ENCODE measurements around the gene PCCA.
"Not testable (repeated sequence)": the region's sequence is repeated elsewhere in the genome, so short reads cannot be mapped to it uniquely, and the experiment has no call there.

GRCh38 chr13:100223966-100224530, 135.2 kb downstream of the PCCA start:
- TF ChIP-seq CTCF (IDR thresholded peaks at IDR 0.05); POLR2AphosphoS5 (IDR thresholded peaks at IDR 0.05; ENCODE audit: insufficient read depth in 1 of 2, low read depth in 1 of 2): not testable (repeated sequence)

Data from vagina (tissue), 2 donors.